Endothelial cell of umbilical vein (primary cell): ENCODE results near the gene CFL1.

Experiments
- EZH2 ChIP-seq: IDR thresholded peaks from 2 replicates; pipeline ENCODE4 v1.6.1; 2012; ENCODE audit warnings: borderline replicate concordance, low read depth, mild to moderate bottlenecking, moderate library complexity, low read length, inconsistent platforms; ENCODE audit not compliant: severe bottlenecking
- FOS ChIP-seq: IDR thresholded peaks from 2 replicates; pipeline ENCODE4 v1.6.1; 2011; ENCODE audit warnings: mild to moderate bottlenecking, low read length, moderate library complexity, borderline replicate concordance; ENCODE audit not compliant: insufficient read depth
- GATA2 ChIP-seq: IDR thresholded peaks from 2 replicates; pipeline ENCODE4 v1.7.0; 2011; ENCODE audit warnings: low read depth, mild to moderate bottlenecking, moderate library complexity, mixed read lengths, low read length; ENCODE audit not compliant: insufficient read length, insufficient read depth
- JUN ChIP-seq: IDR thresholded peaks from 2 replicates; pipeline ENCODE4 v1.6.1; 2011; ENCODE audit warnings: borderline replicate concordance, low read depth; ENCODE audit not compliant: insufficient read length, insufficient read depth
- MYC ChIP-seq: IDR thresholded peaks from one replicate; pipeline ENCODE4 v1.6.1; 2011; ENCODE audit warnings: mild to moderate bottlenecking, low read depth, low read length
- POLR2A ChIP-seq: IDR thresholded peaks from 2 replicates; pipeline ENCODE4 v1.6.1; 2012; ENCODE audit warnings: low read depth, mild to moderate bottlenecking, control low read depth, low read length
- POLR2AphosphoS5 ChIP-seq: IDR thresholded peaks from 2 replicates; pipeline ENCODE4 v1.6.1; 2012; ENCODE audit warnings: low read depth, mild to moderate bottlenecking, control low read depth, low read length, moderate library complexity; ENCODE audit not compliant: insufficient read depth
- TF ChIP-seq, protein P1 (sequence below), 2 donors: IDR thresholded peaks; 1 replicate in 1 of 2; 2 replicates in 1 of 2; pipeline ENCODE4 v1.5.1; 2011; ENCODE audit warnings: low read length in 2 of 2, mild to moderate bottlenecking in 2 of 2, moderate library complexity in 2 of 2, control low read depth in 1 of 2, inconsistent platforms in 1 of 2, low read depth in 1 of 2; ENCODE audit not compliant: insufficient read depth in 1 of 2; ENCODE audit errors: extremely low read depth in 1 of 2
- TF ChIP-seq, protein P2 (sequence below): IDR thresholded peaks from 2 replicates; pipeline ENCODE4 v1.6.1; 2011; ENCODE audit not compliant: insufficient read depth, insufficient read length

DNA sequence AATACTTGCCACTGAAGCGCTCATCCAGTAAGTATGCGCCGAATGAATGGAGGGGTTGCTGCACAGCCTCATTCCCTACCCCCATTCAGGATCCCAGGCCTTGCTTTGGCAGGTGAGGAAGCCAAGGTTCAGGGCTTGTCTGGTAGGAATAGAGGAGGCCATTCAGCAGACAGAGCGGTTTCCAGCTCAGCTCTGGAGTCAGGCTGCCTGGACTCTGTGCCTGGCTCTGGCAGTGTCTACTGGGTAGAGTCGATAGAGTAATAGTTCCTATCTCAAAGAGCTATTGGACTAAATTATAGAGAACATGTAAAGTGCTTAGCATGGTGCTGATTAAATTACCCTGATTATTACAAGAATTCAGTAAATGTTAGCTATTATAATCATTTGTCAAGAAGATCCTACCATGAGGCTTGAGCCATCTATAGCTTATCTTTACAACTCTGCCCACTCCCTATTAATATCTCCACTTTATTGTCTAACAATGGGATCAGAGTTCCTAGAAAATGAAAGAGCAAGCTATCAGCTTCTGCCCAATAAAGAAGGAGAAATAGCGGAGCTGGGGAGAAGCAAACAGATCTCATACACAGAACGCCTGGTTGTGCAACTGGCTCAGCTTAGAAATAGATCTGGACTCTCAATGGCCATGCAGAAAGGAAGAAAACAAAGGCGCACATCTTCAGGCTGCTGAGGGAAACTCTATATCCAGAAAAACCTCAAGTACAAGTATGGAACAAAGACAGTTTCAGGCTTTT, 30.8 kb downstream of the CFL1 start:
- TF ChIP-seq POLR2AphosphoS5 (no peak), POLR2A (no peak), EZH2 (no peak), MYC (no peak), GATA2 (no peak), JUN (no peak), FOS (no peak)
- TF ChIP-seq, protein P1, sequence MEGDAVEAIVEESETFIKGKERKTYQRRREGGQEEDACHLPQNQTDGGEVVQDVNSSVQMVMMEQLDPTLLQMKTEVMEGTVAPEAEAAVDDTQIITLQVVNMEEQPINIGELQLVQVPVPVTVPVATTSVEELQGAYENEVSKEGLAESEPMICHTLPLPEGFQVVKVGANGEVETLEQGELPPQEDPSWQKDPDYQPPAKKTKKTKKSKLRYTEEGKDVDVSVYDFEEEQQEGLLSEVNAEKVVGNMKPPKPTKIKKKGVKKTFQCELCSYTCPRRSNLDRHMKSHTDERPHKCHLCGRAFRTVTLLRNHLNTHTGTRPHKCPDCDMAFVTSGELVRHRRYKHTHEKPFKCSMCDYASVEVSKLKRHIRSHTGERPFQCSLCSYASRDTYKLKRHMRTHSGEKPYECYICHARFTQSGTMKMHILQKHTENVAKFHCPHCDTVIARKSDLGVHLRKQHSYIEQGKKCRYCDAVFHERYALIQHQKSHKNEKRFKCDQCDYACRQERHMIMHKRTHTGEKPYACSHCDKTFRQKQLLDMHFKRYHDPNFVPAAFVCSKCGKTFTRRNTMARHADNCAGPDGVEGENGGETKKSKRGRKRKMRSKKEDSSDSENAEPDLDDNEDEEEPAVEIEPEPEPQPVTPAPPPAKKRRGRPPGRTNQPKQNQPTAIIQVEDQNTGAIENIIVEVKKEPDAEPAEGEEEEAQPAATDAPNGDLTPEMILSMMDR (IDR thresholded peaks at IDR 0.05; ENCODE audit: extremely low read depth in 1 of 2, insufficient read depth in 1 of 2, low read depth in 1 of 2, low read length in 2 of 2), result no peak
- TF ChIP-seq, protein P2, sequence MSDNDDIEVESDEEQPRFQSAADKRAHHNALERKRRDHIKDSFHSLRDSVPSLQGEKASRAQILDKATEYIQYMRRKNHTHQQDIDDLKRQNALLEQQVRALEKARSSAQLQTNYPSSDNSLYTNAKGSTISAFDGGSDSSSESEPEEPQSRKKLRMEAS, result no peak
